Measurements from ENCODE around the gene CTNNA1. TPM values are rescaled to one million over a fixed set of nuclear protein-coding genes. Genes with fewer than 3 reads are reported as not detected.
A peak's percentile ranks its signal among the peaks of the same experiment; 100 is the strongest.

Gene CTNNA1
- total RNA-seq, 6 experiments from 2014 or later = 101 to 192 (median 123) TPM

DNA sequence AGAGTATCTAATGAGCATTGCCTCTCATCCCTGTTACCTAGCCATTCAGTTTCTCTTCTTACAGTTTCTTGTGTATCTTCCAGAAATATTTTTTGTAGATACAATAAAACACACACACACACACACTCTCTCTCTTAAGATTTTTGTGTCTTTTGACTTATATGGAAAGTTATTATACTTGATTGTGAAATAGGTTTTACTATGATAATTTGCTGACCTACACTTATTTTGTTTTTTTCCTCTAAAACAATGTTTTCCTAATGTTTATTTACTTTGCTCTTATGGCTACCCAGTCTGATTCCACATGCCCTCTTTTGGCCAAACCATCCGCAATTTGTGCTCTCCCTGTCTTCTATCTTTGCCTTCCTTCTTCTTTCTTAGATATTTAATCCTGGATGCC, 96.7 kb downstream of the CTNNA1 start:
- ATAC-seq (no peak), DNase-seq (no peak)
- H3K36me3 ChIP-seq = no peaks in the 10 kb centered on the region
- H3K27me3 ChIP-seq = no peaks in the 10 kb centered on the region
- peaks cover 0 to 4% (median 0%) of the 10 kb centered on the region in 4 donors for H3K4me1 ChIP-seq
- H3K4me3 ChIP-seq = no peak overlapping the region
- intact Hi-C loops (cut with DNase I) = no loop called here
- WGBS (ENCODE audit: insufficient coverage, low coverage, low lambda C conversion rate, missing lambda C conversion rate) = 50% methylated on average over 1 of the region's 1 CpG
- H3K9me3 ChIP-seq = no peaks in the 10 kb centered on the region
- H3K27ac ChIP-seq = no peak overlapping the region
- TF ChIP-seq CTCF (IDR thresholded peaks at IDR 0.05) (no peak), POLR2A (IDR thresholded peaks at IDR 0.05) (no peak)

- peaks cover 0 to 4% (median 0%) of the 10 kb centered on the region in 4 donors for H3K4me1 ChIP-seq
These were observed 97.7 kb downstream of the CTNNA1 start for GRCh38 chr5:138850865-138851435.

GRCh38 chr5:138853132-138853531, 99.9 kb downstream of the CTNNA1 start:
- intact Hi-C loops (cut with DNase I) = no loop called here
- peaks cover 0 to 4% (median 0%) of the 10 kb centered on the region in 4 donors for H3K4me1 ChIP-seq
- H3K36me3 ChIP-seq = no peaks in the 10 kb centered on the region
- H3K9me3 ChIP-seq = no peaks in the 10 kb centered on the region
- 84% methylated on average over 9 of the region's 9 CpGs for WGBS (ENCODE audit: insufficient coverage, low coverage, low lambda C conversion rate, missing lambda C conversion rate)
- no peak overlapping the region for H3K4me3 ChIP-seq
- TF ChIP-seq CTCF (IDR thresholded peaks at IDR 0.05) (no peak), POLR2A (IDR thresholded peaks at IDR 0.05) (no peak)
- DNase-seq (no peak), ATAC-seq (no peak)
- H3K27ac ChIP-seq = no peak overlapping the region
- no peaks in the 10 kb centered on the region for H3K27me3 ChIP-seq

More at GRCh38 chr5:138850865-138851435, 97.7 kb downstream of the CTNNA1 start:
- no peak overlapping the region for H3K4me3 ChIP-seq
- intact Hi-C loops (cut with DNase I) = no loop called here
- no peak overlapping the region for H3K27ac ChIP-seq
- no peaks in the 10 kb centered on the region for H3K9me3 ChIP-seq
- no peaks in the 10 kb centered on the region for H3K27me3 ChIP-seq
- peak in 1 of 4 donors; percentile 86 for ATAC-seq
- no peak for TF ChIP-seq CTCF (IDR thresholded peaks at IDR 0.05)
- TF ChIP-seq POLR2A (IDR thresholded peaks at IDR 0.05) = no peak
- 26% methylated on average over 2 of the region's 2 CpGs for WGBS (ENCODE audit: insufficient coverage, low coverage, low lambda C conversion rate, missing lambda C conversion rate)
- no peaks in the 10 kb centered on the region for H3K36me3 ChIP-seq
- DNase-seq = no peak

DNA sequence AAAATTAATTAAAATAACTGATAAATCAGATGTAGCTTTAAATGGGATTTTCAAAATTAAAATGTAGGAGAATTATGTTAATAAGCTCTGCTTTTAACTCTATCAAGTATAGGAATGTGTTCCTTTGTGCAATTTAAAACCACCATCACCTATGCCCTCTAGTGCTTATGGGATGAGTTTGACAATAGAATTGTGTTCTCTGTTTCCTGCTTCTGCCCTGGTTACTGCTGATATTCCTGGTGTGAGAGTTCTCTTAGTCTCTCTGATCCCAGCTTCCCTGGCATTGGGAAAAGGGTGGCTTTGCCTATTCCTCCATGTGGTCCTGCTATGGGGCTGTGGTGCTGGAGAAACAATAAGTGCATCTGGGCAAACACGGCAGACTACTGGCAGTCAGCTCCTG, 113.8 kb downstream of the CTNNA1 start:
- 60% methylated on average over 1 of the region's 1 CpG for WGBS (ENCODE audit: insufficient coverage, low coverage, low lambda C conversion rate, missing lambda C conversion rate)
- intact Hi-C loops (cut with DNase I) = no loop called here
- Histone ChIP-seq H3K27ac (no peak overlapping the region), H3K36me3 (peaks cover 0 to 2% (median 0%) of the 10 kb centered on the region in 4 donors), H3K4me1 (peaks cover 0 to 9% (median 3%) of the 10 kb centered on the region in 4 donors), H3K27me3 (no peaks in the 10 kb centered on the region), H3K9me3 (no peaks in the 10 kb centered on the region), H3K4me3 (no peak overlapping the region)
- DNase-seq (no peak), ATAC-seq (no peak)
- TF ChIP-seq CTCF (IDR thresholded peaks at IDR 0.05) (no peak), POLR2A (IDR thresholded peaks at IDR 0.05) (no peak)

Data from right lobe of liver (tissue), 6 donors.